HG03354 (cell line): ENCODE data around the gene NCAM1.
"Not testable (repeated sequence)": the region's sequence is repeated elsewhere in the genome, so short reads cannot be mapped to it uniquely, and the experiment has no call there.

ENCODE experiments used
- ATAC-seq: cut with Tn5 transposase; IDR thresholded peaks from one replicate; pipeline ENCODE4 v1.9.1; 2021; ENCODE audit warnings: mild to moderate bottlenecking; ENCODE audit not compliant: unreplicated experiment, poor library complexity, severe bottlenecking

Gene NCAM1

GRCh38 chr11:113283881-113284280 lies 322.7 kb downstream of the NCAM1 start:
- ATAC-seq, result no peak

DNA sequence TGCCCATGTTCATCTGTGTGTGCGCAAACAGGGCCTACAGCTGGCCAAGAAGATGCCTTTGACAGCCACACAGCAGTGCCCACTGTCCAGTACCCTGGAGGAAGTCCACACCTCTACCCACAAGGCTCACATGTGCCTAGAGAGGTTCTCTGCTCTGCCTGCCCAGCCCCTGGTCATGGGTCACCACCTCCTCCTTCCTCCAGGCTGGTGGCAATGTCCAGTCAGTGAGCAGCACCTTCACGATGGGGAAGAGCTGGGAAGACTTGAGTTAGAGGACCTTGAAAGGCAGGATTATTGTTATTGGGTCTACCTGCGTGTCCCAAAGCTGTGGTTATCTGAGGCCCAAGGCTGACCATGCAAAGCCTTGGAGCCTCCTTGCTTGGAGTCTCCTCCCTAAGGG lies 324.8 kb downstream of the NCAM1 start:
- no peak for ATAC-seq

GRCh38 chr11:113286509-113287497 lies 325.6 kb downstream of the NCAM1 start:
- ATAC-seq, result no peak

GRCh38 chr11:113287801-113288200 lies 326.6 kb downstream of the NCAM1 start:
- ATAC-seq, result no peak

DNA sequence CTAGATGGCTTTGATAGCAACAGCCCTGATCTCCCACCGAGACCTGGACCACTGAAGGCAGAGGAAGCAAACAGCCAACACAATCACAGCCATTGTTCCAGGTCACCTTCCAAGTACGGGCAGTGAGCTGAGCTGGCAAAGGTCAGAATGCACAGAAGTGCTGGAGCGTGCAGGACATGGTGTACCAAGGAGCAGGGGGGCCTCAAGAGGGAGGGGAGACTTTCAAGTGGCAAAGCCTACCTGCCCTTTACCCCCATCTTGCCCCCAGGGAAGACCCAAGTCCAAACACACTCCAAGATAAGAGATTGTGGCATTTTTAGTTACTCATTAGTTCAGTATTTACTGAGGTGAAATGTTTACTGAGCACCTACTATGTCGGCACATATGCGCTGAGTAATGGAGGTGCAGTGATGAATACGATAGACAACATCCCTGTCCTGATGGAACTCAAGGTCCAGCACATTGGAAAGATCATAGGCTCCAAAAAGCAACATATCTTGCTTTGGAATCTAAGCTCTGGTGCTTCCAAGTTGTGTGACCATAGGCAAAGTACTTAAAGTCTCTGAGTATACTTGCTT lies 327.2 kb downstream of the NCAM1 start:
- ATAC-seq, result no peak

DNA sequence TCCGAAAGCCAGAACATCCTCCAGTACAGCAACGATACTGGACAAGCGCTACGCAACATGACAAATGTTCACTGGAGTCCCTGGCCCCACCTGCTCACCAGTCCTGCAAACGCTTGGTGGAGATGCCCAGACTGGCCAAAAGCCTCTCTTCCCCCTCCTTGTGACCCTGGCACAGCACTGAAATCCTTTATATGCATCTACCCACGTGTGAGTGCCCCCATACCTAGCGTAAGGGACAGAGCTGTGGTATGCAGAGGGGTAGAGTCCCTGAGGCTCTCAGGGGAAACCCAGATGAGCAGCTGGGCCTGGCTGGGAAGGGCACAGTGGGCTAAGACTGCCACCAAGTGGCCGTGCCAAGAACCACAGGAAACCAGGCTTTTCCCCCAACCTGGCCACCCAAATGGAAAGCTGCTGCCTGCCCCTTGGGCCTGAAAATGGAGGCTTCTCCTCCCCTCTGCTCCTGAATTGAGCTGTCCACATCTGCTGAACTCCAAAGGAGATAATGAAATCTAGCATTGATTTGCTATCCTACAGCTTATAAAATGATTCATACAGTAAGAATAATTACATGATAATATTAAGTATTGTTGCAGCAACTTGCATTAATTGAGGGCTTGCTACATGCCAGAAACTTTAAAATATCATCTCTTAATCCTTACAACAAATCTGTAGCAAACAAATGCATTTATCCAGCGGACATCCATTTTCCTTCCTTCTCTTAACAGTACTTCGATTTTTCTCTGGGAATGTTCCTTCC lies 328.4 kb downstream of the NCAM1 start:
- peak; percentile 94 for ATAC-seq

DNA sequence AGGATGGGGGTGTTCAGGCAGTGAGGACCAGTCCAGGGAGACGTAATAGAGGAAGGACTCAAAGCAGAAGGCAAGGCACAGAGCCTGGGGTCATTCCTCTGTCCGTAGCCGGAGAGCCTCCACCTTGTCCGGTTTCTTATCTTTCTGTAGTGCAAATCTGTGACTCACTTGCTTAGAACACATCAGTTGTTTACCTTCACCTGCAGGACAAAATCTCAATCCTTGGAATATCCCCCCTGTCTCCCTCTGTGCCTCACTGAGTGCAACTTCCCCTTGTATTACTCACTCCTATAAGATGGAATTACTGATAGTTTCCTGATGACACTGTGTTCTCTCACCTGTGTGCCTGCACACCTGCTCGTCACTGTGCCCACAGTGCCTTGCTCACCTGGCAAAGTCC lies 332.7 kb downstream of the NCAM1 start:
- no peak for ATAC-seq

GRCh38 chr11:113295993-113296392 lies 334.8 kb downstream of the NCAM1 start:
- ATAC-seq, result no peak

DNA sequence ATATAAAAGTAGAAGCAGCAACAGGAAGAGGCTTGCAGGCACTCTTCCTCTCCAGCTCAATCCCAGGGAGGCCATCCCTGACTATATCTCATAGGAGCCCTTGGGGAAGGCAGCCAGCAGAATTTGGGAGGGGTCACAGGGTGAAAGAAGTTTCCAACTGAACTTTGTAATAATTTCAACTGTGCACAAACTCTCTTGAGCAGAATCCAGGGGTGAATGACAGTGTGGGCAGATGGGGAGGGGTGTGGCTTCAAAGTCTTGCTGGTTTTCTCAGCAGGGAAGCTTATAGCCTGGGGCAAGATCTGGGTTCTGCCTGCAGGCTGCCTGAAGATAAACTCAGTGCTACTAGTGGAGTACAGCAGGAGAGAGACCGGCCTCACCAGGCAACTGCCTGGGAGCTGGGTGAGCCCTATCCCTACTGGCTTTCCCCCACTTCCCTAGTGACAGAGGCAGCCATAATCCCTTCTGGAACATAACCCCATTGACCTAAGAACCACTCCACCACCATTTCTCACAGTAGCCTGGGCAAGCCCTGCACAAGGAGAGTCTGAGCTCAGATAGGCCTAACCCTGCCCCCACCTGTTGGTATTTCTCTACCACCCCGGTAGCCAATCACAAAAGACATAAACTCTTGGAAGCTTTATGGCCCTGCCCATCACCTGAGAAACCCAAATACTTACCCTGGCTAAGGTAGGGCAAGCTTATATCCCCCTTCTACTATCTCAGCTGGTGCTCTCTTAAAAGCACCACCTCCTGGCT lies 335.4 kb downstream of the NCAM1 start:
- no peak for ATAC-seq

DNA sequence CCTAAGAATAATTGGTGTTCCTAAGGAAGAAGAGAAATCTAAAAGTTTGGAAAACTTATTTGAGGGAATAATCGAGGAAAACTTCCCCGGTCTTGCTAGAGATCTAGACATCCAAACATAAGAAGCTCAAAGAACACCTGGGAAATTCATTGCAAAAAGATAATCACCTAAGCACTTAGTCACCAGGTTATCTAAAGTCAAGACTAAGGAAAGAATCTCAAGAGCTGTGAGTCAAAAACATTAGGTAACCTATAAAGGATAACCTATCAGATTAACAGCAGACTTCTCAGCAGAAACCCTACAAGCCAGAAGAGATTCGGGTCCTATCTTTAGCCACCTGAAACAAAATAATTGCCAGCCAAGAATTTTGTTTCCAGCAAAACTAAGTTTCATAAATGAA lies 337.3 kb downstream of the NCAM1 start:
- ATAC-seq, result not testable (repeated sequence)

DNA sequence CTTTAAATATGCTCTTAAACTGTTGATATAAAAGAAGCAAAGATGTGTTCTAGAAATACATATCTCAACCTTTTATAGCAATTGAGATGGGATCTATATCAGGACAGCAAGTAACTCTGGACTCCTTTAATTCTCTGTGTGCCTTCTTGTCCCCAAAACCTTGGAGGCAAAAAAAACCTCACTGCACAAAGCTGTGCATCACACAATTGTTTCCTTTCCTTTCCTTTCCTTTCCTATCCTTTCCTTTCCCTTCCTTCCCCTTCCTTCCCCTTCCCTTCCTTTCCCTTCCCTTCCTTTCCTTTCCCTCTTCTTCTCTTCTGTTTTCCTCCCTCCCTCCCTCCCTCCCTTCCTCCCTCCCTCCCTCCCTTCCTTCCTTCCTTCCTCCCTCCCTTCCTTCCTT lies 343.7 kb downstream of the NCAM1 start:
- no peak for ATAC-seq

DNA sequence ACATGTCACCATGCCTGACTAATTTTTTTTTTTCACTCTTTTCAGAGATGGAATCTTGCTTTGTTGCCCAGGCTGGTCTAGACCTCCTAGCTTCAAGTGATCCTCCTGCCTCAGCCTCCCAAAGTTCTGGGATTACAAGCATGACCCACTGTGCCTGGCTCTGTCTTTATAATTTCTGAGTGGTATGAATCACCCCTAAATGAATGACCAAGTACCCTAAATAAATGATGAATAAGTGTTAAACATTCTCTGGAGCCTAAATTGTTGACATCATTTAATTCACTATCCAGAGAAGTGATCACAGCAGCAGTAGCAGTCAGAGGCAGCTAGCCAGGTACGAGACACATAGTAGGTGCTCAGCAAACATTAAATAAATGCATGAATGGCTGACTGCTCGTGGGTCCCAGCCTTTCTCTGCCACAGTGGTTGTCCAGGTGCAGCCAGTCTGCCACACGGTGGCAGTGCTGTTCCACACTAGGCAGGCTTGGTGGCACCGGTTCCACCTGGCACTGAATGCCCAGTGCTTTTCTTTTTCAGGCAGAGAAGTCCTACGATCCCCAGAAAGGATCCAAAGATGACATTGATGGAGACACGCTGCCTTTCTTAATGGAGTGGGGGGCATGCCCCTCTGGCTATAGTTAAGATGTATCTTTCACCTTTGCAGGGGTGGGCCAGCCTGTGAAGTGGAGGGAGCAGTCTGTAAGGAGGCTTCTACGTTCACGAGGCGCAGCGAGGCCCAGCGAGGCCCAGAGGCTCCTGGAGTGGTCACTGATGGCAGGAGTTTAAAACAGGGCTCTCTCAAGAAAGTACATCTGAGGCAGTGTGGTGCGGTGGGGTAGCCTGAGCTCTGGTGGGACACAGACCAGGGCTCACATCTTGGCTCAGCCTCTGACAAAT lies 344.5 kb downstream of the NCAM1 start:
- peak; percentile 85 for ATAC-seq

DNA sequence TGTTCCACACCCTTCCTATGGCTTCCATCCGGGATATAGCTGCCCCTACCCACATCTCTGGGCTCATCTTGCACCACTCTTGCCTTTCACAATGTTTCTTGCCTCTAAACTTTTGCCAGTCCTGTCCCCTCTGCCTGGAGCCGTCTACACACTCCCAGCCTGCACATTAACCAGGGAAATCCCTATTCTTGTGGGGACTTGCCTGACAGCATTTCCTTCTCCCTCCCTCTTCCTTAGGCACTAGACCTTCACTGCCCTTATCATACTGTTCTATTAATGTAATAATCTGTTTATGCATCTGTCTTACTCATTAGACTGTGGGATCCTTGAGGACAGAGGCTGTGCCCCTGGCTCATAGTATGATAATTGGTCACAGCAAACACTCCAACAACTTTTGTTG lies 347.4 kb downstream of the NCAM1 start:
- no peak for ATAC-seq

DNA sequence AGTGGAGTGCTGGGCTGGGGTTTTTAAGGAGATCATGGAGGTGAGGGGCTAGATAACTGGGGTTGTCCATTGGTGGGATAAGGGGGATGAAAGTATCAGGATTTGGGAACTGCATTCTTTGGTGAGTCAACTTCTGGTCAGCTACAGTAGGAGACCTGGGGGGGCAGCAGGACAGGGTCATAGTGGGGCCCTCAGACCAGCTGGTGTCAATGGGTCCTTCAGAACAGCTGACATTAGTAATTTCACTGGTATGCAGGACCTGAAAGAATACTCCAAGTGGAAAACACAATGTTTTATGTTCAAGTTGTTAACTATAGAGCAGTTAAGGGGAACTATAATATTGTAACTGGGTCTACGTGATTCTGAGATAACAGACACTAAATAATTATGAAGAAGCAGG lies 350.3 kb downstream of the NCAM1 start:
- ATAC-seq, result no peak

DNA sequence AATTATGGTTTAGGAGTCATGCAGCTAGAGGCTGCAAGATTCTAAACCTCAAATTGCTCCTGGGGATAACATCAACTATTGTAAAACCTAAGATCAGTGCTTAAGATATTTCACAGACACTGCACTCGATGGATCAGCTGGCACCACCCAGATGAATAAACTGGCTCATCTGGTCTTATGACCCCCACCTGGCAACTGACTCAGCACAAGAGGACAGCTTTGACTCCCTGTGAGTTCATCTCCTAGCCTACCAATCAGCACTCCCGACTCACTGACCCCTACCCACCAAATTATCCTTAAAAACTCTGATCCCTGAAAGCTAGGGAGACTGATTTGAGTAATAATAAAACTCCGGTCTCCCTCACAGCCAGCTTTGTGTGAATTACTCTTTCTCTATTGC lies 352.4 kb downstream of the NCAM1 start:
- ATAC-seq, result no peak

DNA sequence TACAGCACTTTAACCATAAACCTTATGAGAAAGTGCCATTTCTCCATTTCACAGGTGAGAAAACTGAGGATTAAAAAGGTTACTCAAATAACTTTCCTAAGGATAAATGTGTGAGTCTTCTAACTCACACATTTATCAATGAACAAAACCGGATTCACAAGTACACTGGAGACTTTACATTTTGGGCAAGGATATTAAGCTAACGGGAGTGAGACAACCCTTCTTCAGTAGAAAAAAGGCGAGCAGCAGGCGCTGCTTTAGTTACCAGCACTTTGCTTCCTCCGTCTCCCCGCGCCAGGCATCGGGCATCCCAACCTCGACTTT lies 352.8 kb downstream of the NCAM1 start:
- ATAC-seq, result peak; percentile 0

GRCh38 chr11:113314389-113315301 lies 353.4 kb downstream of the NCAM1 start, which contains the start of gene TTC12:
Gene TTC12, plus strand, starts transcription at chr11:113314583. Its CDS starts 1,675 bp downstream, at chr11:113316258.
- ATAC-seq, result peak; percentile 99

GRCh38 chr11:113315811-113316210 lies 354.6 kb downstream of the NCAM1 start:
- no peak for ATAC-seq
